ENCODE measurements around the gene SHKBP1.

The SHKBP1 gene

DNA sequence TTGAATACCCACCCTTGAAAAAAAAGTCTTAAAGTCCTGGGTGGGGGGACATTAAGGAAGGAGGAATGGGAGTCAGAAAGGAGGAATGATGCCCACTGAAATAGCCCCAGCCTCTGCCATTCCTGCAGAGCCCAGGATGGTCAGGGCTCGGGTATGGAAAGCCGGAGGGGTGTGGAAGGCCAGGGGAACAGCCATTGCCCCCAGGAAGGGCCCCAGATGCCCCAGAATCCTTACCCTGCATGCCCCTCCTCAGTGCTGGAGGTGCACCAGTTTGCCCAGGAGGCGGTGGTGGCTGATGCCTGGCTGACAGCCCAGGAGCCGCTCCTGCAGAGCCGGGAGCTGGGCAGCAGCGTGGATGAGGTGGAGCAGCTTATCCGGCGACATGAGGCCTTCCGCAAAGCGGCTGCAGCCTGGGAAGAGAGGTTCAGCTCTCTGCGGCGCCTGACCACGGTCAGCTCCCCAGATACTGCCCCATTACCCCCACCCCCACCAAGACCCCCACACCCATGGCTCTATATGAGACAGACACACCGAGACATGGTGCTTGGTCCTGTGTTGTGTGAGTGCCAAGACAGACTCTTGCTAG is 10.7 kb upstream of the SHKBP1 start:
- Mint-ChIP-seq H3K4me1 (ENCODE audit: low read depth) (peaks cover 9% of the 10 kb centered on the region), H3K36me3 (ENCODE audit: low read depth) (no peaks in the 10 kb centered on the region), H3K4me3 (no peak overlapping the region), H3K27ac (no peak overlapping the region), H3K27me3 (ENCODE audit: low read depth) (peaks cover 38% of the 10 kb centered on the region), H3K9me3 (no peaks in the 10 kb centered on the region)
- DNase-seq (ENCODE audit: low spot score): no peak

- Mint-ChIP-seq H3K27me3 (ENCODE audit: low read depth) (peaks cover 35% of the 10 kb centered on the region), H3K4me3 (peak overlapping the region; percentile 29), H3K36me3 (ENCODE audit: low read depth) (no peaks in the 10 kb centered on the region), H3K9me3 (no peaks in the 10 kb centered on the region), H3K27ac (no peak overlapping the region), H3K4me1 (ENCODE audit: low read depth) (peaks cover 9% of the 10 kb centered on the region)
- DNase-seq (ENCODE audit: low spot score): no peak
Measured at GRCh38 chr19:40567040-40567749, 9.5 kb upstream of the SHKBP1 start.

DNA sequence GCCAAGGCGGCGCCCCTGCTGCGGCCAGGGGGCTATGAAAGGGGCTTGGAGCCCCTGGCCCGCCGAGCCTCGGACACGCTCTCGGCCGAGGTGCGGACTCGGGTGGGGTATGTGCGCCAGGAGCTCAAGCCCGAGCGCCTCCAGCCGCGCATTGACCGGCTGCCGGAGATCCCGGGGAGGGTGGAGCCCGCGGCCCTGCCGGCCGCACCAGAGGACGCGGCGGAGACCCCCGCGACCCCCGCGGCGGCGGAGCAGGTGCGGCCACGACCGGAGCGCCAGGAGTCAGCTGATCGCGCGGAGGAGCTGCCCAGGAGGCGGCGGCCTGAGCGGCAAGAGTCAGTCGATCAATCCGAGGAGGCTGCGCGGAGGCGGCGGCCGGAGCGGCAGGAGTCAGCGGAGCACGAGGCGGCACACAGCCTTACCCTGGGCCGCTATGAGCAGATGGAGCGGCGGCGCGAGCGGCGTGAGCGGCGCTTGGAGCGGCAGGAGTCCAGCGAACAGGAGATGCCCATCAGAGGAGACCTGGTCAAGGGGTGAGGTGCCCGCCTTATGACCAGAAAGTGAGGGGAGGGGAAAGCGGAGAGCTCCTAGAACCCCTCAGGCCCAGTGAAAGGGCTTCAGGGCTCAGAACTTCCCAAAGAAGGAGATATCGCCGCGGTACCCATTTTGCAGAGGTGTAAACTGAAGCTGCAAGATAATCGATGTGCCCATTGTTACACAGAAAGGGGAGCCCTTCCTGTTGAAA is 8.8 kb upstream of the SHKBP1 start:
- DNase-seq (ENCODE audit: low spot score): no peak
- Mint-ChIP-seq H3K9me3 (no peaks in the 10 kb centered on the region), H3K4me3 (no peak overlapping the region), H3K27me3 (ENCODE audit: low read depth) (peaks cover 35% of the 10 kb centered on the region), H3K27ac (no peak overlapping the region), H3K36me3 (ENCODE audit: low read depth) (no peaks in the 10 kb centered on the region), H3K4me1 (ENCODE audit: low read depth) (peaks cover 9% of the 10 kb centered on the region)

- H3K27me3 Mint-ChIP-seq (ENCODE audit: low read depth): peaks cover 35% of the 10 kb centered on the region
- H3K36me3 Mint-ChIP-seq (ENCODE audit: low read depth): no peaks in the 10 kb centered on the region
- peak; percentile 97 for DNase-seq (ENCODE audit: low spot score)
- H3K9me3 Mint-ChIP-seq: no peaks in the 10 kb centered on the region
- H3K4me1 Mint-ChIP-seq (ENCODE audit: low read depth): peaks cover 9% of the 10 kb centered on the region
- peak overlapping the region; percentile 78 for H3K4me3 Mint-ChIP-seq
- peak overlapping the region; percentile 78 for H3K27ac Mint-ChIP-seq
Measured at GRCh38 chr19:40570313-40571004, 6.2 kb upstream of the SHKBP1 start.

DNA sequence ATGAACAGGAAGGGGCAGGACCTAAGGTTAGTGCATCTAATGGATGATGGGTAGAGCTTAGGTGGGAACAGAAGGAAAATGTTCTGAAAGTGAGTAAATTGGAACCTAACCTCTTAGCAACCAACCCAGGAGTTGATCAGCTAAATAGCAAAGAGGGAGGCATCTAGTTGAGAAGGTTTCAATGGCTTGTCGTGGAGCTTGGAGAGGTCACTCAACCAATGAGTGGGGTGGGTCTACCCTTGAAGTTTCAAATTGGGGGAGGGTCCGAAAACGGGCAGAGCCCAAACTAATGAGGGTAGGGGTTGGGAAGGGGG is 5.7 kb upstream of the SHKBP1 start:
- H3K27me3 Mint-ChIP-seq (ENCODE audit: low read depth): peaks cover 34% of the 10 kb centered on the region
- peaks cover 10% of the 10 kb centered on the region for H3K4me1 Mint-ChIP-seq (ENCODE audit: low read depth)
- H3K36me3 Mint-ChIP-seq (ENCODE audit: low read depth): no peaks in the 10 kb centered on the region
- H3K27ac Mint-ChIP-seq: peak overlapping the region; percentile 78
- H3K9me3 Mint-ChIP-seq: no peaks in the 10 kb centered on the region
- no peak for DNase-seq (ENCODE audit: low spot score)
- H3K4me3 Mint-ChIP-seq: peak overlapping the region; percentile 49

DNA sequence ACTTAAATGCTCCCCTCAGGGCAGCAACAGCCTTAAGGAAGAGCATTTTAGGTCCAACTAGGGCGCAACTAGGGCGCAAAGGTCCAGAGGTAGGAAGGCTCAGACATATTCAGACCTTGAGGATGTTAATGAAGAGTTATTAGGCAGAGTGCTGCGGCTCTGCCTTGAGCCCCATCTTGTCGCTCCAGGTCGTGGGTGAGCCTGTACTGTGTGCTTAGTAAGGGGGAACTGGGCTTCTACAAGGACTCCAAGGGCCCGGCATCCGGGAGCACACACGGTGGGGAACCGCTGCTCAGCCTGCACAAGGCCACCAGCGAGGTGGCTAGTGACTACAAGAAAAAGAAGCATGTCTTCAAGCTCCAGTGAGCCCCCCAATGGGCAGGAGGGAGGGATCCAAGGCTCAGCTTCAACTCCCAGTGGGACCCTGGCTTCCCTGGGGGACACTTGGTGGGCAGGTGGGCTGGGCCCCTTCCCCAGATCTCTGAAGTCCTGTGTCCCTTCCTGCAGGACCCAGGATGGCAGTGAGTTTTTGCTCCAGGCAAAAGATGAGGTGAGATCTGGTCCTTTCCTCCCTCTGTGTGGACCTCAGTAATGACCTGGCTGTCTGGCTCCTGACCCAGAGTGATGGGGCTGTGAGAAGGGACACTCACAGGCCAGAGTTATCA is 4.7 kb upstream of the SHKBP1 start:
- no peaks in the 10 kb centered on the region for H3K36me3 Mint-ChIP-seq (ENCODE audit: low read depth)
- no peak overlapping the region for H3K27ac Mint-ChIP-seq
- H3K4me3 Mint-ChIP-seq: no peak overlapping the region
- H3K4me1 Mint-ChIP-seq (ENCODE audit: low read depth): peaks cover 11% of the 10 kb centered on the region
- H3K27me3 Mint-ChIP-seq (ENCODE audit: low read depth): peaks cover 26% of the 10 kb centered on the region
- DNase-seq (ENCODE audit: low spot score): no peak
- H3K9me3 Mint-ChIP-seq: no peaks in the 10 kb centered on the region

- Mint-ChIP-seq H3K27me3 (ENCODE audit: low read depth) (no peaks in the 10 kb centered on the region), H3K27ac (no peak overlapping the region), H3K4me1 (ENCODE audit: low read depth) (peaks cover 14% of the 10 kb centered on the region), H3K4me3 (peak overlapping the region; percentile 63), H3K36me3 (ENCODE audit: low read depth) (peaks cover 13% of the 10 kb centered on the region), H3K9me3 (no peaks in the 10 kb centered on the region)
- no peak for DNase-seq (ENCODE audit: low spot score)
Measured at GRCh38 chr19:40575326-40575725, 1.3 kb upstream of the SHKBP1 start.

- Mint-ChIP-seq H3K4me3 (peak overlapping the region; percentile 81), H3K27ac (peak overlapping the region; percentile 77), H3K4me1 (ENCODE audit: low read depth) (peaks cover 11% of the 10 kb centered on the region), H3K27me3 (ENCODE audit: low read depth) (no peaks in the 10 kb centered on the region), H3K36me3 (ENCODE audit: low read depth) (peaks cover 19% of the 10 kb centered on the region), H3K9me3 (no peaks in the 10 kb centered on the region)
- DNase-seq (ENCODE audit: low spot score): no peak
Measured at GRCh38 chr19:40576151-40576584, 505 bp upstream of the SHKBP1 start.

DNA sequence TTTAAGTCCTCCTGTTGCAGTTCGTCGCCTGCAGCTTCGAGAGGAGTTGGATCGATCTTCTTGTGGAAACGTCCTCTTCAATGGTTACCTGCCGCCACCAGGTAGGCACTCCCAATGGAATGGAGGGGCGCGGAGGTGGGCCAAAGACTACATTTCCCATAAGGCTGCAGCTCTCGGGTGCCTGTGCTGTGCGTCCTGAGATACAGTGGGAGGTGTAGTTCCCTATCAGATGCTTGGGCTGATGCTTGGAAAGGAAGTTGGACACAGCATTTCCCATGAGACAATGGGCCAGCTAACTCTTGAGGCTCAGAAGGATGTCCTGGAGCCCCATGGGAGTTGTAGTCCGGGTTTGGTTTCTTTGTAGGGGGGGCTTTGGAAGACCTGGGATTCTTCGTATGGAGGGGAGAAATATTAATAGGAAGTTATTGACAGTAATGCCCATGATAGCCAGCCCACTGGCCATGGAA is 1.8 kb downstream of the SHKBP1 start:
- Mint-ChIP-seq H3K4me1 (ENCODE audit: low read depth) (peaks cover 11% of the 10 kb centered on the region), H3K4me3 (peak overlapping the region; percentile 81), H3K27me3 (ENCODE audit: low read depth) (no peaks in the 10 kb centered on the region), H3K27ac (no peak overlapping the region), H3K9me3 (no peaks in the 10 kb centered on the region), H3K36me3 (ENCODE audit: low read depth) (peaks cover 30% of the 10 kb centered on the region)
- DNase-seq (ENCODE audit: low spot score): no peak

DNA sequence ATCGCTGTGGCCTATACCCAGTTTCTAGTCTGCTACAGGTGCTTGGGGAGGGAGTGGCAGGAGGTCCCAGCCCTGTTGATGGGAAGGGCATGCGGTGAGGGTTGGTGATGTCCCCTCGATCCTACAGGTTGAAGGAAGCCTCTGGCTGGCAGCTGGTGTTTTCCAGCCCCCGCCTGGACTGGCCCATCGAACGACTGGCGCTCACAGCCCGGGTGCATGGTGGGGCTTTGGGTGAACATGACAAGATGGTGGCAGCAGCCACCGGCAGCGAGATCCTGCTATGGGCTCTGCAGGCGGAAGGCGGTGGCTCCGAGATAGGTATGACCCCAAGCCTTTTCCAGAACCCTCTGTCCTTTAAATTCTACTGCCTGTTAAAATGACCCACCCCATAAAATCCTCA is 3.9 kb downstream of the SHKBP1 start:
- Mint-ChIP-seq H3K4me3 (no peak overlapping the region), H3K27me3 (ENCODE audit: low read depth) (no peaks in the 10 kb centered on the region), H3K36me3 (ENCODE audit: low read depth) (peaks cover 39% of the 10 kb centered on the region)

DNA sequence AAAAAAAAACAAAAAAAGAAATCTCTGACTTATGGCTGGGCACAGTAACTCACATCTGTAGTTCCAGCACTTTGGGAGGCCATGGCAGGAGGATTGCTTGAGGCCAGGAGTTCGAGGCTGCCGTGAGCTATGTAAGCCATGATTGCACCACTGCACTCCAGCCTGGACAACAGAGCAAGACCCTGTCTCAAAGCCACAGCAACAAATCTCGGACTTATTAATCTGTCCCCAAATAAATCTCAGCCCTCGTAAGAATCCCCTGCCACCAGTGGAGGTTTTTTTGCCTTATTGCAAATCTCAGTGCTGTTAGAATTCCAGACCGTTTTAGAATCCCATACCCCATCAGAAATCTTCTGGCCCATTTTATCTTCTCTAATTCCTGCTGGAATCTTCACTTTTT is 4.9 kb downstream of the SHKBP1 start:
- Mint-ChIP-seq H3K9me3 (no peaks in the 10 kb centered on the region), H3K4me3 (no peak overlapping the region), H3K36me3 (ENCODE audit: low read depth) (peaks cover 46% of the 10 kb centered on the region), H3K27ac (no peak overlapping the region), H3K27me3 (ENCODE audit: low read depth) (no peaks in the 10 kb centered on the region), H3K4me1 (ENCODE audit: low read depth) (peaks cover 21% of the 10 kb centered on the region)
- no peak for DNase-seq (ENCODE audit: low spot score)

More for the DNA sequence above, 3.9 kb downstream of the SHKBP1 start:
- H3K9me3 Mint-ChIP-seq: no peaks in the 10 kb centered on the region
- peaks cover 16% of the 10 kb centered on the region for H3K4me1 Mint-ChIP-seq (ENCODE audit: low read depth)
- DNase-seq (ENCODE audit: low spot score): no peak
- no peak overlapping the region for H3K27ac Mint-ChIP-seq

DNA sequence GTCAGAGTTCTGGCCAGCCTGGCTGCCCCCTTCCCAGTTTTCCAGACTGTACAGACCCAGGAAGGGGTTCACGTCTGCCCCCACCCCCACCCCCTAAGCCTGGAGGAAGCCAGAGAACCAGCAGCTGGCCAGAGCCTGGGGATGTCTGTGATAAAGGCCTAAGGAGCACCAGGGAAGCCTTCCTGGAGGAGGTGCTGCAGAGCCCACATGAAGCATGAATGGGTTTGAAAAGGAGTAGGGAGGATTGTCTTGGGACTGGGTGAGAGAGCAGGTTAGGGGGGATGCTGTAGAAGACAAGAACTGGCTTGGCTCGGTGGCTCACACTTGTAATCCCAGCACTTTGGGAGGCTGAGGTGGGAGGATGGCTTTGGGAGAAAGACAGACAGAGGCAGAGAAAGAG is 5.8 kb downstream of the SHKBP1 start:
- Mint-ChIP-seq H3K27me3 (ENCODE audit: low read depth) (no peaks in the 10 kb centered on the region), H3K4me1 (ENCODE audit: low read depth) (peaks cover 23% of the 10 kb centered on the region)

DNA sequence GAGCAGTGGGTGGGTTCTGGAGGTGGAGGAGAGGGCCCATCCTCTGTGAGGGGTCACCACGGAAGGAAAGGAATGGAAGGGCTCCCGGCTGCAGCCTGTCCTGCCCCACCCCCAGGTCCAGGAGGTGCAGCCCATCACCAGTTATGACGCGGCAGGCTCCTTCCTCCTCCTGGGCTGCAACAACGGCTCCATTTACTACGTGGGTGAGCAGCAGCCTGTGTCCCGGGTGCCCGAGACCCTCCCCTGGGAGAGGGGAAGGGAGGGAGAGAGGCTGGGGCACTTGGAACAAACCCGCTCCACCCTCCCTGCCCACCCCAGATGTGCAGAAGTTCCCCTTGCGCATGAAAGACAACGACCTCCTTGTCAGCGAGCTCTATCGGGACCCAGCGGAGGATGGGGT is 6.6 kb downstream of the SHKBP1 start:
- Mint-ChIP-seq H3K4me3 (no peak overlapping the region), H3K9me3 (no peaks in the 10 kb centered on the region), H3K36me3 (ENCODE audit: low read depth) (peaks cover 54% of the 10 kb centered on the region), H3K27me3 (ENCODE audit: low read depth) (no peaks in the 10 kb centered on the region), H3K27ac (no peak overlapping the region), H3K4me1 (ENCODE audit: low read depth) (peaks cover 18% of the 10 kb centered on the region)
- no peak for DNase-seq (ENCODE audit: low spot score)

More for the DNA sequence above, 5.8 kb downstream of the SHKBP1 start:
- no peak for DNase-seq (ENCODE audit: low spot score)
- H3K9me3 Mint-ChIP-seq: no peaks in the 10 kb centered on the region
- H3K4me3 Mint-ChIP-seq: no peak overlapping the region
- H3K27ac Mint-ChIP-seq: peak overlapping the region; percentile 69
- H3K36me3 Mint-ChIP-seq (ENCODE audit: low read depth): peaks cover 54% of the 10 kb centered on the region
